K562 (cell line): Measurements from ENCODE around the gene SUMF2. TPM values are rescaled to one million over a fixed set of nuclear protein-coding genes. Genes with fewer than 3 reads are reported as not detected.
A peak's percentile ranks its signal among the peaks of the same experiment; 100 is the strongest.

Experiments used
- ARID2 ChIP-seq: fragments of 450-650 bp; IDR thresholded peaks from 2 replicates; pipeline ENCODE4 v1.6.1; 2017; ENCODE audit warnings: antibody characterized with exemption, mild to moderate bottlenecking
- CBX3 ChIP-seq, 2 experiments: IDR thresholded peaks; 1 replicate in 1 of 2; 2 replicates in 1 of 2; pipeline ENCODE4 v1.6.1; 2012; ENCODE audit warnings: inconsistent platforms in 2 of 2, low read length in 2 of 2, borderline replicate concordance in 1 of 2, control low read depth in 1 of 2
- CEBPG ChIP-seq, 3 experiments: fragments of 200-800 bp in 1 of 3; sonication (Bioruptor generic) in 1 of 3; sonication (generic) in 1 of 3; formaldehyde crosslinking in 1 of 3; IDR thresholded peaks in 2 of 3; conservative IDR thresholded peaks in 1 of 3; 2 replicates each; pipeline versions ENCODE4 v1.6.1 to v1.8.0; 2016 to 2022; ENCODE audit warnings: missing compliant biosample characterization in 2 of 3, missing genetic modification characterization in 2 of 3, mild to moderate bottlenecking in 1 of 3, missing genetic modification reagents in 1 of 3
- CREB3L1 ChIP-seq: fragments of 450-650 bp; IDR thresholded peaks from 2 replicates; pipeline ENCODE4 v1.6.1; 2014; ENCODE audit warnings: low read depth, mild to moderate bottlenecking, moderate library complexity, borderline replicate concordance
- CXXC5 ChIP-seq: fragments of 250-450 bp; sonication (Bioruptor Pico); IDR thresholded peaks from 2 replicates; pipeline ENCODE4 v1.8.0; 2022; ENCODE audit warnings: inconsistent platforms, mild to moderate bottlenecking, moderate library complexity
- GTF2E2 ChIP-seq: fragments of 200-800 bp; sonication (Bioruptor generic); IDR thresholded peaks from 2 replicates; pipeline ENCODE4 v1.6.1; 2016; ENCODE audit warnings: missing genetic modification characterization, missing compliant biosample characterization
- HES1 ChIP-seq: fragments of 450-650 bp; IDR thresholded peaks from 2 replicates; pipeline ENCODE4 v1.6.1; 2016; ENCODE audit warnings: low read depth, mild to moderate bottlenecking, moderate library complexity
- NCOA6 ChIP-seq: fragments of 450-650 bp; IDR thresholded peaks from 2 replicates; pipeline ENCODE4 v1.6.1; 2017; ENCODE audit warnings: mild to moderate bottlenecking
- NR2C1 ChIP-seq, 2 experiments: fragments of 450-650 bp; IDR thresholded peaks; 2 replicates each; pipeline ENCODE4 v1.6.1; 2017; ENCODE audit warnings: mild to moderate bottlenecking in 2 of 2, antibody characterized with exemption in 1 of 2, inconsistent platforms in 1 of 2, missing compliant biosample characterization in 1 of 2, missing genetic modification characterization in 1 of 2
- ZNF347 ChIP-seq: fragments of 450-650 bp; formaldehyde crosslinking; IDR thresholded peaks from 2 replicates; pipeline ENCODE4 v1.4.0; 2020; ENCODE audit warnings: low read depth, mild to moderate bottlenecking, moderate library complexity
- polyA plus RNA-seq, 8 experiments: library from polyadenylated mRNA; depleted of rRNA in 4 of 8; stranded (reverse) in 5 of 8; unstranded in 3 of 8; fragments of >200 nt; fragmentation: Nextera tagmentation in 2 of 8; fragmentation: Illumina TruSeq in 1 of 8; extraction: Ambion mirVana in 2 of 8; extraction: Trizol in 1 of 8; gene quantifications; 2 replicates each; pipeline versions ENCODE4 v1.2.1 to v1.2.3, GENCODE V29; 2011 to 2014; ENCODE audit warnings: inconsistent platforms in 1 of 8, missing spikeins in 1 of 8
- total RNA-seq, 7 experiments: library from RNA; depleted of rRNA in 6 of 7; stranded (reverse); fragments of >200 nt in 6 of 7; fragmentation: Illumina TruSeq in 2 of 7; extraction: Trizol in 2 of 7; gene quantifications; 2 replicates each; pipeline versions ENCODE4 v1.2.1 to v1.2.3, GENCODE V29; 2011 to 2021; ENCODE audit warnings: low replicate concordance in 1 of 7
- TF ChIP-seq, protein P1 (sequence below): fragments of 450-650 bp; IDR thresholded peaks from 2 replicates; pipeline ENCODE4 v1.6.1; 2017; ENCODE audit warnings: antibody characterized with exemption, mild to moderate bottlenecking
- TF ChIP-seq, protein P2 (sequence below): fragments of 450-650 bp; formaldehyde crosslinking; IDR thresholded peaks from 2 replicates; pipeline ENCODE4 v1.4.0; 2020; ENCODE audit warnings: mild to moderate bottlenecking, moderate library complexity
- TF ChIP-seq, protein P3 (sequence below), 2 experiments: fragments of 450-650 bp; IDR thresholded peaks; 2 replicates each; pipeline ENCODE4 v1.6.1; 2018; ENCODE audit warnings: mild to moderate bottlenecking in 2 of 2, low read depth in 1 of 2; ENCODE audit not compliant: partially characterized antibody in 2 of 2

Gene SUMF2
- total and polyA plus RNA-seq, 9 of the 15 experiments (the other 6 are each of a cell fraction or from before 2014, with no cell fraction given) = 39.0 to 113 (median 67.7) TPM

- TF ChIP-seq, protein P1, sequence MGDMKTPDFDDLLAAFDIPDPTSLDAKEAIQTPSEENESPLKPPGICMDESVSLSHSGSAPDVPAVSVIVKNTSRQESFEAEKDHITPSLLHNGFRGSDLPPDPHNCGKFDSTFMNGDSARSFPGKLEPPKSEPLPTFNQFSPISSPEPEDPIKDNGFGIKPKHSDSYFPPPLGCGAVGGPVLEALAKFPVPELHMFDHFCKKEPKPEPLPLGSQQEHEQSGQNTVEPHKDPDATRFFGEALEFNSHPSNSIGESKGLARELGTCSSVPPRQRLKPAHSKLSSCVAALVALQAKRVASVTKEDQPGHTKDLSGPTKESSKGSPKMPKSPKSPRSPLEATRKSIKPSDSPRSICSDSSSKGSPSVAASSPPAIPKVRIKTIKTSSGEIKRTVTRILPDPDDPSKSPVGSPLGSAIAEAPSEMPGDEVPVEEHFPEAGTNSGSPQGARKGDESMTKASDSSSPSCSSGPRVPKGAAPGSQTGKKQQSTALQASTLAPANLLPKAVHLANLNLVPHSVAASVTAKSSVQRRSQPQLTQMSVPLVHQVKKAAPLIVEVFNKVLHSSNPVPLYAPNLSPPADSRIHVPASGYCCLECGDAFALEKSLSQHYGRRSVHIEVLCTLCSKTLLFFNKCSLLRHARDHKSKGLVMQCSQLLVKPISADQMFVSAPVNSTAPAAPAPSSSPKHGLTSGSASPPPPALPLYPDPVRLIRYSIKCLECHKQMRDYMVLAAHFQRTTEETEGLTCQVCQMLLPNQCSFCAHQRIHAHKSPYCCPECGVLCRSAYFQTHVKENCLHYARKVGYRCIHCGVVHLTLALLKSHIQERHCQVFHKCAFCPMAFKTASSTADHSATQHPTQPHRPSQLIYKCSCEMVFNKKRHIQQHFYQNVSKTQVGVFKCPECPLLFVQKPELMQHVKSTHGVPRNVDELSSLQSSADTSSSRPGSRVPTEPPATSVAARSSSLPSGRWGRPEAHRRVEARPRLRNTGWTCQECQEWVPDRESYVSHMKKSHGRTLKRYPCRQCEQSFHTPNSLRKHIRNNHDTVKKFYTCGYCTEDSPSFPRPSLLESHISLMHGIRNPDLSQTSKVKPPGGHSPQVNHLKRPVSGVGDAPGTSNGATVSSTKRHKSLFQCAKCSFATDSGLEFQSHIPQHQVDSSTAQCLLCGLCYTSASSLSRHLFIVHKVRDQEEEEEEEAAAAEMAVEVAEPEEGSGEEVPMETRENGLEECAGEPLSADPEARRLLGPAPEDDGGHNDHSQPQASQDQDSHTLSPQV = peak; percentile 70; the same call in 1 of the 2 replicates
- TF ChIP-seq CEBPG (CRISPR knock-in tag; IDR thresholded peaks at IDR 0.05) (peak; percentile 94), CEBPG (tag; conservative IDR thresholded peaks at IDR 0.05 in 1 of 2, IDR thresholded peaks at IDR 0.05 in 1 of 2) (peak; percentile 95 to 96), GTF2E2 (tag) (no peak; the same call in 1 of the 2 replicates), CXXC5 (CRISPR knock-in tag) (peak; percentile 84), ARID2 (no peak), HES1 (no peak), ZNF347 (CRISPR knock-in tag) (no peak), NCOA6 (no peak), CREB3L1 (peak; percentile 54; the same call in 1 of the 2 replicates), NR2C1 (IDR thresholded peaks at IDR 0.05) (no peak), NR2C1 (tag; IDR thresholded peaks at IDR 0.05) (no peak), CBX3 (IDR thresholded peaks at IDR 0.05; ENCODE audit: borderline replicate concordance in 1 of 2, low read length in 2 of 2) (no peak)
- TF ChIP-seq, protein P2, sequence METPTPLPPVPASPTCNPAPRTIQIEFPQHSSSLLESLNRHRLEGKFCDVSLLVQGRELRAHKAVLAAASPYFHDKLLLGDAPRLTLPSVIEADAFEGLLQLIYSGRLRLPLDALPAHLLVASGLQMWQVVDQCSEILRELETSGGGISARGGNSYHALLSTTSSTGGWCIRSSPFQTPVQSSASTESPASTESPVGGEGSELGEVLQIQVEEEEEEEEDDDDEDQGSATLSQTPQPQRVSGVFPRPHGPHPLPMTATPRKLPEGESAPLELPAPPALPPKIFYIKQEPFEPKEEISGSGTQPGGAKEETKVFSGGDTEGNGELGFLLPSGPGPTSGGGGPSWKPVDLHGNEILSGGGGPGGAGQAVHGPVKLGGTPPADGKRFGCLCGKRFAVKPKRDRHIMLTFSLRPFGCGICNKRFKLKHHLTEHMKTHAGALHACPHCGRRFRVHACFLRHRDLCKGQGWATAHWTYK (CRISPR knock-in tag) = peak; percentile 82; the same call in 1 of the 2 replicates
- TF ChIP-seq, protein P3, sequence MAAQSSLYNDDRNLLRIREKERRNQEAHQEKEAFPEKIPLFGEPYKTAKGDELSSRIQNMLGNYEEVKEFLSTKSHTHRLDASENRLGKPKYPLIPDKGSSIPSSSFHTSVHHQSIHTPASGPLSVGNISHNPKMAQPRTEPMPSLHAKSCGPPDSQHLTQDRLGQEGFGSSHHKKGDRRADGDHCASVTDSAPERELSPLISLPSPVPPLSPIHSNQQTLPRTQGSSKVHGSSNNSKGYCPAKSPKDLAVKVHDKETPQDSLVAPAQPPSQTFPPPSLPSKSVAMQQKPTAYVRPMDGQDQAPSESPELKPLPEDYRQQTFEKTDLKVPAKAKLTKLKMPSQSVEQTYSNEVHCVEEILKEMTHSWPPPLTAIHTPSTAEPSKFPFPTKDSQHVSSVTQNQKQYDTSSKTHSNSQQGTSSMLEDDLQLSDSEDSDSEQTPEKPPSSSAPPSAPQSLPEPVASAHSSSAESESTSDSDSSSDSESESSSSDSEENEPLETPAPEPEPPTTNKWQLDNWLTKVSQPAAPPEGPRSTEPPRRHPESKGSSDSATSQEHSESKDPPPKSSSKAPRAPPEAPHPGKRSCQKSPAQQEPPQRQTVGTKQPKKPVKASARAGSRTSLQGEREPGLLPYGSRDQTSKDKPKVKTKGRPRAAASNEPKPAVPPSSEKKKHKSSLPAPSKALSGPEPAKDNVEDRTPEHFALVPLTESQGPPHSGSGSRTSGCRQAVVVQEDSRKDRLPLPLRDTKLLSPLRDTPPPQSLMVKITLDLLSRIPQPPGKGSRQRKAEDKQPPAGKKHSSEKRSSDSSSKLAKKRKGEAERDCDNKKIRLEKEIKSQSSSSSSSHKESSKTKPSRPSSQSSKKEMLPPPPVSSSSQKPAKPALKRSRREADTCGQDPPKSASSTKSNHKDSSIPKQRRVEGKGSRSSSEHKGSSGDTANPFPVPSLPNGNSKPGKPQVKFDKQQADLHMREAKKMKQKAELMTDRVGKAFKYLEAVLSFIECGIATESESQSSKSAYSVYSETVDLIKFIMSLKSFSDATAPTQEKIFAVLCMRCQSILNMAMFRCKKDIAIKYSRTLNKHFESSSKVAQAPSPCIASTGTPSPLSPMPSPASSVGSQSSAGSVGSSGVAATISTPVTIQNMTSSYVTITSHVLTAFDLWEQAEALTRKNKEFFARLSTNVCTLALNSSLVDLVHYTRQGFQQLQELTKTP (IDR thresholded peaks at IDR 0.05; ENCODE audit: low read depth in 1 of 2, partially characterized antibody in 2 of 2) = no peak
Measured at GRCh38 chr7:56063882-56064625, at the start of gene SUMF2 (continued).
